PFSK-1 (cell line): ENCODE measurements around the gene ATG7.

Experiments
- POLR2AphosphoS5 ChIP-seq: IDR thresholded peaks from 2 replicates; pipeline ENCODE4 v1.6.1; 2012; ENCODE audit warnings: low read depth, mild to moderate bottlenecking, control low read depth, low read length, moderate library complexity
- SIN3A ChIP-seq: IDR thresholded peaks from 2 replicates; pipeline ENCODE4 v1.6.1; 2012; ENCODE audit warnings: mild to moderate bottlenecking, low read length, moderate library complexity, borderline replicate concordance; ENCODE audit not compliant: insufficient read depth
- TAF1 ChIP-seq: IDR thresholded peaks from 2 replicates; pipeline ENCODE4 v1.6.1; 2012; ENCODE audit warnings: low read length, control low read depth, borderline replicate concordance; ENCODE audit not compliant: insufficient read depth
- TF ChIP-seq, protein P1 (sequence below), 2 experiments: IDR thresholded peaks; 2 replicates each; pipeline versions ENCODE4 v1.6.1 to v1.8.0; 2011 to 2012; ENCODE audit warnings: low read depth in 2 of 2, low read length in 2 of 2, control low read depth in 1 of 2, inconsistent platforms in 1 of 2, mild to moderate bottlenecking in 1 of 2, moderate library complexity in 1 of 2; ENCODE audit not compliant: insufficient read depth in 1 of 2

DNA sequence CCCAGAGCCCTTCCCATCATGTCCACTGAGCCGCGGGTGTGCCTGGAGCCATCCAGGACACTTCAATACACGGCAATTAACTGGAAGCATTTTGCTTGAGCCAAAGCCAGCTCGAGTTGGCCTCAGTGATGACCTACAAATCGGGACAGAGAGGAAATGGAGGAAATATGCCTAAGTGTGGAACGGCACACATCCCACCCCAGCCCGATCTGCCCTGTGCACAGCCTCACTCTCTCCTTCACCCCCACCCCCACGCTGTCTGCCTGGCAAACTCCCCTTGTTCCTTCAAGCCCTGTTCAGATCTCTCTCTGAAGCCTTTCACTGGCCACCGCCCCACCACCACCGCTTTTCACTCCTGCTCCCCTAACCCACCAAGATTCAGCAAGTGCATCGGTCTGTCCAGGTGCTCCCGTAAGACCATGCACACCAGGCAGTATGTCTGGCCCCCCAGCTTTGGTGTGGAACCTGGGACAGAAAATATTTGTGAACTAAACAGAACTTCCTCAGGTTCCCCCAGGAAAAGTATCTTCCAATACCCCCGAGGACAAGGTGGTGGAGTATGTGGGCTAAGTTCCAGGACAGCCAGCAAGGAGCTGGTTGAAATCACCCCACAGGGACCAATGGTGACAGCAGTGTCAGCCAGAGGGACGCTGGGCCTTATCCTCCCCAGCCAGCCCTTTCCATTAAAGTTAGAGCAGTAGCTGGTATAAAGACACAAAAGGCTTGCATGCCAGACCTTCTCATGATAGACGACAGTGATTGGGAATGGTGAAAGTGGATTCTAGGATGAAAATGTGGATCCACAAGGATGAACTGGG, 287.8 kb downstream of the ATG7 start:
- TF ChIP-seq POLR2AphosphoS5 (no peak), SIN3A (no peak), TAF1 (no peak)
- TF ChIP-seq, protein P1, sequence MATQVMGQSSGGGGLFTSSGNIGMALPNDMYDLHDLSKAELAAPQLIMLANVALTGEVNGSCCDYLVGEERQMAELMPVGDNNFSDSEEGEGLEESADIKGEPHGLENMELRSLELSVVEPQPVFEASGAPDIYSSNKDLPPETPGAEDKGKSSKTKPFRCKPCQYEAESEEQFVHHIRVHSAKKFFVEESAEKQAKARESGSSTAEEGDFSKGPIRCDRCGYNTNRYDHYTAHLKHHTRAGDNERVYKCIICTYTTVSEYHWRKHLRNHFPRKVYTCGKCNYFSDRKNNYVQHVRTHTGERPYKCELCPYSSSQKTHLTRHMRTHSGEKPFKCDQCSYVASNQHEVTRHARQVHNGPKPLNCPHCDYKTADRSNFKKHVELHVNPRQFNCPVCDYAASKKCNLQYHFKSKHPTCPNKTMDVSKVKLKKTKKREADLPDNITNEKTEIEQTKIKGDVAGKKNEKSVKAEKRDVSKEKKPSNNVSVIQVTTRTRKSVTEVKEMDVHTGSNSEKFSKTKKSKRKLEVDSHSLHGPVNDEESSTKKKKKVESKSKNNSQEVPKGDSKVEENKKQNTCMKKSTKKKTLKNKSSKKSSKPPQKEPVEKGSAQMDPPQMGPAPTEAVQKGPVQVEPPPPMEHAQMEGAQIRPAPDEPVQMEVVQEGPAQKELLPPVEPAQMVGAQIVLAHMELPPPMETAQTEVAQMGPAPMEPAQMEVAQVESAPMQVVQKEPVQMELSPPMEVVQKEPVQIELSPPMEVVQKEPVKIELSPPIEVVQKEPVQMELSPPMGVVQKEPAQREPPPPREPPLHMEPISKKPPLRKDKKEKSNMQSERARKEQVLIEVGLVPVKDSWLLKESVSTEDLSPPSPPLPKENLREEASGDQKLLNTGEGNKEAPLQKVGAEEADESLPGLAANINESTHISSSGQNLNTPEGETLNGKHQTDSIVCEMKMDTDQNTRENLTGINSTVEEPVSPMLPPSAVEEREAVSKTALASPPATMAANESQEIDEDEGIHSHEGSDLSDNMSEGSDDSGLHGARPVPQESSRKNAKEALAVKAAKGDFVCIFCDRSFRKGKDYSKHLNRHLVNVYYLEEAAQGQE (IDR thresholded peaks at IDR 0.05; ENCODE audit: insufficient read depth in 1 of 2, low read depth in 2 of 2, low read length in 2 of 2) = no peak
